ENCODE measurements around the gene PSMD11.
"Not testable (repeated sequence)": the region's sequence is repeated elsewhere in the genome, so short reads cannot be mapped to it uniquely, and the experiment has no call there.

The PSMD11 gene

GRCh38 chr17:32444301-32445073 is at the start of gene PSMD11:
TSS of gene PSMD11 (plus strand) at chr17:32444510. CDS start at chr17:32444524, 14 bp downstream.
- peak; percentile 60 to 97 (median 93) for DNase-seq

- no peak for DNase-seq
Measured at GRCh38 chr17:32396343-32396742, 48.0 kb upstream of the PSMD11 start.

- no peak for DNase-seq
Measured at GRCh38 chr17:32398946-32399345, 45.4 kb upstream of the PSMD11 start.

GRCh38 chr17:32410085-32410484 is 34.2 kb upstream of the PSMD11 start:
- DNase-seq, result not testable (repeated sequence)

GRCh38 chr17:32426894-32427293 is 17.4 kb upstream of the PSMD11 start:
- no peak for DNase-seq

GRCh38 chr17:32429598-32429997 is 14.7 kb upstream of the PSMD11 start:
- DNase-seq, result no peak

- no peak for DNase-seq
Measured at GRCh38 chr17:32440722-32441121, 3.6 kb upstream of the PSMD11 start.

- DNase-seq, result no peak
Measured at GRCh38 chr17:32441886-32442285, 2.4 kb upstream of the PSMD11 start.

- DNase-seq, result peak in 3 of 51 donors; percentile 38 to 50 (median 41)
Measured at GRCh38 chr17:32443827-32444300, 446 bp upstream of the PSMD11 start.

GRCh38 chr17:32445074-32445415 is 735 bp downstream of the PSMD11 start:
- DNase-seq, result peak in 14 of 51 donors; percentile 11 to 65 (median 40)

- no peak for DNase-seq
Measured at GRCh38 chr17:32445497-32445896, 1.2 kb downstream of the PSMD11 start.

- no peak for DNase-seq
Measured at GRCh38 chr17:32445971-32446370, 1.7 kb downstream of the PSMD11 start.

- DNase-seq, result no peak
Measured at GRCh38 chr17:32446949-32447348, 2.6 kb downstream of the PSMD11 start.

- no peak for DNase-seq
Measured at GRCh38 chr17:32449963-32450362, 5.7 kb downstream of the PSMD11 start.

- DNase-seq, result not testable (repeated sequence)
Measured at GRCh38 chr17:32450379-32450778, 6.1 kb downstream of the PSMD11 start.

- DNase-seq, result no peak
Measured at GRCh38 chr17:32451879-32452278, 7.6 kb downstream of the PSMD11 start.

GRCh38 chr17:32452281-32452680 is 8.0 kb downstream of the PSMD11 start:
- DNase-seq, result no peak

- DNase-seq, result no peak
Measured at GRCh38 chr17:32453370-32453769, 9.1 kb downstream of the PSMD11 start.

GRCh38 chr17:32458371-32458770 is 14.1 kb downstream of the PSMD11 start:
- DNase-seq, result no peak

GRCh38 chr17:32460054-32460453 is 15.7 kb downstream of the PSMD11 start:
- no peak for DNase-seq

GRCh38 chr17:32461498-32461852 is 17.2 kb downstream of the PSMD11 start:
- DNase-seq, result no peak

GRCh38 chr17:32461853-32462617 is 17.7 kb downstream of the PSMD11 start:
- peak in 14 of 51 donors; percentile 1 to 46 (median 12) for DNase-seq

- DNase-seq, result no peak
Measured at GRCh38 chr17:32463304-32463703, 19.0 kb downstream of the PSMD11 start.
